Colonic mucosa (tissue), 4 donors: ENCODE results near the gene COASY. TPM values are rescaled to one million over a fixed set of nuclear protein-coding genes. Genes with fewer than 3 reads are reported as not detected.

Experiments used
- DNase-seq: peaks from one replicate; pipeline ENCODE4 v3.0.0-alpha.2; 2020
- H3K27ac ChIP-seq: fragments of 200-600 bp; one replicate; pipeline ENCODE4 v1.8.0; 2021
- H3K27me3 ChIP-seq: fragments of 200-600 bp; one replicate; pipeline ENCODE4 v1.8.0; 2021
- H3K36me3 ChIP-seq: fragments of 200-600 bp; one replicate; pipeline ENCODE4 v1.8.0; 2021
- H3K4me1 ChIP-seq: fragments of 200-600 bp; one replicate; pipeline ENCODE4 v1.8.0; 2021; ENCODE audit warnings: mild to moderate bottlenecking
- H3K4me3 ChIP-seq: fragments of 200-600 bp; one replicate; pipeline ENCODE4 v1.8.0; 2021
- H3K9ac ChIP-seq, 2 donors: one replicate each; pipeline ENCODE4 v1.7.0; 2013; ENCODE audit warnings: control low read depth in 2 of 2, low read depth in 2 of 2, low read length in 2 of 2
- H3K9me3 ChIP-seq: fragments of 200-600 bp; one replicate; pipeline ENCODE4 v1.8.0; 2021
- intact Hi-C: fragments of 100-400 bp; cut with DNase I; formaldehyde crosslinking; loops from one replicate; pipeline ENCODE4 v1.14.1; 2022
- total RNA-seq, 2 donors: library from RNA; stranded (reverse); fragmentation: NEBNext Ultra II Directional in 1 of 2; extraction: Animal tissue kit (Norgen Biotek cat#: 25700) in 1 of 2; gene quantifications; one replicate each; pipeline ENCODE4 v1.2.1, GENCODE V29; 2021
- TF ChIP-seq, protein P1 (sequence below): fragments of 200-600 bp; IDR thresholded peaks from one replicate; pipeline ENCODE4 v1.8.0; 2022; ENCODE audit warnings: antibody characterized with exemption, mild to moderate bottlenecking
- donor health status: healthy.
- donor health status: DM: no; HTN: no; CAD: no.
- donor health status: DM: no; HTN: no; CAD: no.

COASY gene
- total RNA-seq, 2 donors from 2014 or later: 94.2 to 176 TPM

- TF ChIP-seq, protein P1, sequence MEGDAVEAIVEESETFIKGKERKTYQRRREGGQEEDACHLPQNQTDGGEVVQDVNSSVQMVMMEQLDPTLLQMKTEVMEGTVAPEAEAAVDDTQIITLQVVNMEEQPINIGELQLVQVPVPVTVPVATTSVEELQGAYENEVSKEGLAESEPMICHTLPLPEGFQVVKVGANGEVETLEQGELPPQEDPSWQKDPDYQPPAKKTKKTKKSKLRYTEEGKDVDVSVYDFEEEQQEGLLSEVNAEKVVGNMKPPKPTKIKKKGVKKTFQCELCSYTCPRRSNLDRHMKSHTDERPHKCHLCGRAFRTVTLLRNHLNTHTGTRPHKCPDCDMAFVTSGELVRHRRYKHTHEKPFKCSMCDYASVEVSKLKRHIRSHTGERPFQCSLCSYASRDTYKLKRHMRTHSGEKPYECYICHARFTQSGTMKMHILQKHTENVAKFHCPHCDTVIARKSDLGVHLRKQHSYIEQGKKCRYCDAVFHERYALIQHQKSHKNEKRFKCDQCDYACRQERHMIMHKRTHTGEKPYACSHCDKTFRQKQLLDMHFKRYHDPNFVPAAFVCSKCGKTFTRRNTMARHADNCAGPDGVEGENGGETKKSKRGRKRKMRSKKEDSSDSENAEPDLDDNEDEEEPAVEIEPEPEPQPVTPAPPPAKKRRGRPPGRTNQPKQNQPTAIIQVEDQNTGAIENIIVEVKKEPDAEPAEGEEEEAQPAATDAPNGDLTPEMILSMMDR: no peak
- no peaks in the 10 kb centered on the region for H3K27me3 ChIP-seq
- no peak overlapping the region for H3K9ac ChIP-seq
- H3K36me3 ChIP-seq: peaks cover 27% of the 10 kb centered on the region
- H3K9me3 ChIP-seq: no peaks in the 10 kb centered on the region
- DNase-seq: no peak
- no peak overlapping the region for H3K27ac ChIP-seq
- intact Hi-C loops: loop anchor here (10.0 kb wide), 1 partner anchor 98 kb away; the partner anchor contains the start of genes CCR10 and CNTNAP1
- H3K4me3 ChIP-seq: no peak overlapping the region
- H3K4me1 ChIP-seq: no peaks in the 10 kb centered on the region
Measured at GRCh38 chr17:42586514-42587230, 24.7 kb downstream of the COASY start.

DNA sequence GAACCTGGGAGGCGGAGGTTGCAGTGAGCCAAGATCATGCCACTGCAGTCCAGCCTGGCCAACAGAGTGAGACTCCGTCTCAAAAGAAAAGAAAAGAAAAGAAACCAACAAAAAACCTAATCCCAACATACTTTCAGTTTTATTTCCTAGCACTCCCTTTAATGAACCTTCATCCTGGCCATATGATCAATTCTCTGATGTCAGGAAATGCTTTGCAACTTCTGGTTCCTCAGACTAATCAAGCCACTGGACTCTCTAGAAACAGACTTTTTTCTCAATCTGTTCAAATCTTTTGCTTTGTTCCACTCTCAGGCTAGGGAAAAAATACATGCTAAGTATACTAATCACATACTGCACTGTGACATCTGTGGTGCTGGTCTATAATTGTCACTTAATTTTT is 28.9 kb downstream of the COASY start:
- DNase-seq: no peak
- Histone ChIP-seq H3K36me3 (no peaks in the 10 kb centered on the region), H3K9ac (no peak overlapping the region), H3K27ac (no peak overlapping the region), H3K4me1 (no peaks in the 10 kb centered on the region), H3K27me3 (no peaks in the 10 kb centered on the region), H3K9me3 (no peaks in the 10 kb centered on the region), H3K4me3 (no peak overlapping the region)
- TF ChIP-seq, protein P1: no peak
- intact Hi-C loops: no loop called here

DNA sequence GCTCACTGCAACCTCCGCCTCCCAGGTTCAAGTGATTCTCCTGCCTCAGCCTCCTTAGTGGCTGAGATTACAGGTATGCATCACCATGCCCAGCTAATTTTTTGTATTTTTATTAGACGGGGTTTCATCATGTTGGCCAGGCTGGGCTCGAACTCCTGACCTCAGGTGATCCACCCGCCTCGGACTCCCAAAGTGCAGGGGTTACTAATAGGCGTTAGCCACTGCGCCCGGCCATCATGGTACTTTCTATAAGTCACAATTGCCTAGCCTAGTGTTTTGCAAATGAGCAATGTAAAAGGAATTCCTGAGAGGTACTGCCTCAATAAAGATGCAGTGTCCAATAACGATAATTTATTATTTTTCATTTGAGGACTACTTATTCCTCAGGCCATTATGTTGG is 29.5 kb downstream of the COASY start:
- no peaks in the 10 kb centered on the region for H3K9me3 ChIP-seq
- H3K27me3 ChIP-seq: no peaks in the 10 kb centered on the region
- no peak overlapping the region for H3K9ac ChIP-seq
- H3K4me1 ChIP-seq: no peaks in the 10 kb centered on the region
- DNase-seq: no peak
- no peak overlapping the region for H3K4me3 ChIP-seq
- H3K27ac ChIP-seq: no peak overlapping the region
- TF ChIP-seq, protein P1: no peak
- no peaks in the 10 kb centered on the region for H3K36me3 ChIP-seq
- intact Hi-C loops: no loop called here

- Histone ChIP-seq H3K36me3 (no peaks in the 10 kb centered on the region), H3K4me1 (no peaks in the 10 kb centered on the region), H3K9me3 (no peaks in the 10 kb centered on the region), H3K9ac (no peak overlapping the region), H3K4me3 (no peak overlapping the region), H3K27ac (no peak overlapping the region), H3K27me3 (no peaks in the 10 kb centered on the region)
- DNase-seq: no peak
- intact Hi-C loops: no loop called here
- TF ChIP-seq, protein P1: no peak
Measured at GRCh38 chr17:42596386-42596785, 34.4 kb downstream of the COASY start.

- DNase-seq: no peak
- no peaks in the 10 kb centered on the region for H3K9me3 ChIP-seq
- intact Hi-C loops: no loop called here
- no peak overlapping the region for H3K9ac ChIP-seq
- TF ChIP-seq, protein P1: no peak
- H3K4me1 ChIP-seq: no peaks in the 10 kb centered on the region
- no peak overlapping the region for H3K4me3 ChIP-seq
- H3K27ac ChIP-seq: no peak overlapping the region
- H3K27me3 ChIP-seq: no peaks in the 10 kb centered on the region
- no peaks in the 10 kb centered on the region for H3K36me3 ChIP-seq
Measured at GRCh38 chr17:42598905-42599304, 37.0 kb downstream of the COASY start.
